Gastrocnemius medialis (tissue), 4 donors: Measurements from ENCODE around the gene DNAAF1.

Experiments used
- CTCF ChIP-seq, 5 experiments: fragments of 450-650 bp in 3 of 5; fragments of 200-600 bp in 2 of 5; sonication (generic) in 2 of 5; IDR thresholded peaks in 4 of 5; conservative IDR thresholded peaks in 1 of 5; 1 replicate in 4 of 5; 2 replicates in 1 of 5; pipeline ENCODE4 v1.5.1; 2016 to 2019; ENCODE audit warnings: antibody characterized with exemption in 5 of 5, mild to moderate bottlenecking in 3 of 5, moderate library complexity in 3 of 5
- POLR2A ChIP-seq, 2 donors: fragments of 450-650 bp; IDR thresholded peaks; one replicate each; pipeline ENCODE4 v1.6.1; 2017; ENCODE audit warnings: antibody characterized with exemption in 2 of 2, mild to moderate bottlenecking in 2 of 2, moderate library complexity in 2 of 2

- TF ChIP-seq CTCF (IDR thresholded peaks at IDR 0.05 in 4 of 5, conservative IDR thresholded peaks at IDR 0.05 in 1 of 5) (no peak), POLR2A (IDR thresholded peaks at IDR 0.05) (no peak)
Observed at GRCh38 chr16:84119368-84119767, 25.7 kb upstream of the DNAAF1 start.
